ENCODE data around the gene CMC1.

Gene CMC1

DNA sequence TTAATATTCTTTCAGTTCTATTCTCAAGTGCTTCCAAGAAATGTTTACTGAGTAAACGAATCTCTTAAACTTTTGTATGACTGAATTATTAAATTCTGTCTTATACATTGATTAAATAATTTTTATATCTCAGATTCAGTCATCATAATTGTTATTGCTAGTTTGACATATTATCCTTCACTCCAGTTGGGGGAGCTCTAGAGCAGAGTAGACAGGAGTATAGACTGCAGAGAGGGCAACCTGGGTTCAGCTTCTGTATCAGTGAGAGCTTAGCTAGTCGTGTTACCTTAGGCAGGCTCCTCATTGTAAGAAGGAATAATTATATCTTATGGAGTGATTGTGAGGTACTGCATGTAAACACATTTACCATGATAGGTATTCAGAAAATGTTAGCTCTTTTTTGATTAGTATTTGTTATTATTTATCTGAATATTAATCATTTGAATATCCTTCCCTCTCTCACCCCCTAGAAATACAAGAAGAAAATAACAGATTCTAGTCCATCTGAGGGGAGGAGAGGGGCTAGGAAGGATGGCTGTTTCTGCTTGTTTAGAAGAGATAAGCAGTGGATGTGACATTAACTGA is 76.1 kb downstream of the CMC1 start:
- H4K20me1 ChIP-seq (ENCODE audit: insufficient read depth, low read length, poor library complexity, severe bottlenecking), result no peaks in the 10 kb centered on the region
- H3K9ac ChIP-seq (ENCODE audit: low read depth, low read length, poor library complexity, severe bottlenecking), result no peak overlapping the region
- no peaks in the 10 kb centered on the region for H3K79me2 ChIP-seq (ENCODE audit: insufficient read depth, low read length)
- no peak overlapping the region for H2AFZ ChIP-seq (ENCODE audit: low read length)
- H3K9me2 ChIP-seq (replicated peaks; ENCODE audit: low read depth, low read length), result no peaks in the 10 kb centered on the region
- peaks cover 13% of the 10 kb centered on the region for H3K4me1 ChIP-seq (ENCODE audit: insufficient read depth, low read length, poor library complexity, severe bottlenecking)
- no peaks in the 10 kb centered on the region for H3K9me3 ChIP-seq (ENCODE audit: insufficient read depth, low read depth, low read length)
- no peak overlapping the region for H3K4me2 ChIP-seq (ENCODE audit: low read depth, low read length, poor library complexity, severe bottlenecking)
- no peak overlapping the region for H3K4me3 ChIP-seq (ENCODE audit: low read length, poor library complexity, severe bottlenecking)
- H3K36me3 ChIP-seq (ENCODE audit: insufficient read depth, low read length), result 0 out of 2 replicates have a peak, but pooled peaks cover 5% of the 10 kb centered on the region
- no peak for TF ChIP-seq EZH2phosphoT487 (IDR thresholded peaks at IDR 0.05; ENCODE audit: borderline replicate concordance)
- TF ChIP-seq, protein P1, sequence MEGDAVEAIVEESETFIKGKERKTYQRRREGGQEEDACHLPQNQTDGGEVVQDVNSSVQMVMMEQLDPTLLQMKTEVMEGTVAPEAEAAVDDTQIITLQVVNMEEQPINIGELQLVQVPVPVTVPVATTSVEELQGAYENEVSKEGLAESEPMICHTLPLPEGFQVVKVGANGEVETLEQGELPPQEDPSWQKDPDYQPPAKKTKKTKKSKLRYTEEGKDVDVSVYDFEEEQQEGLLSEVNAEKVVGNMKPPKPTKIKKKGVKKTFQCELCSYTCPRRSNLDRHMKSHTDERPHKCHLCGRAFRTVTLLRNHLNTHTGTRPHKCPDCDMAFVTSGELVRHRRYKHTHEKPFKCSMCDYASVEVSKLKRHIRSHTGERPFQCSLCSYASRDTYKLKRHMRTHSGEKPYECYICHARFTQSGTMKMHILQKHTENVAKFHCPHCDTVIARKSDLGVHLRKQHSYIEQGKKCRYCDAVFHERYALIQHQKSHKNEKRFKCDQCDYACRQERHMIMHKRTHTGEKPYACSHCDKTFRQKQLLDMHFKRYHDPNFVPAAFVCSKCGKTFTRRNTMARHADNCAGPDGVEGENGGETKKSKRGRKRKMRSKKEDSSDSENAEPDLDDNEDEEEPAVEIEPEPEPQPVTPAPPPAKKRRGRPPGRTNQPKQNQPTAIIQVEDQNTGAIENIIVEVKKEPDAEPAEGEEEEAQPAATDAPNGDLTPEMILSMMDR (conservative IDR thresholded peaks at IDR 0.05; ENCODE audit: low read length), result peak; percentile 80
- no peaks in the 10 kb centered on the region for H3K27me3 ChIP-seq (ENCODE audit: insufficient read depth, low read length, poor library complexity, severe bottlenecking)
- no peaks in the 10 kb centered on the region for H3F3A ChIP-seq (ENCODE audit: low read depth)

DNA sequence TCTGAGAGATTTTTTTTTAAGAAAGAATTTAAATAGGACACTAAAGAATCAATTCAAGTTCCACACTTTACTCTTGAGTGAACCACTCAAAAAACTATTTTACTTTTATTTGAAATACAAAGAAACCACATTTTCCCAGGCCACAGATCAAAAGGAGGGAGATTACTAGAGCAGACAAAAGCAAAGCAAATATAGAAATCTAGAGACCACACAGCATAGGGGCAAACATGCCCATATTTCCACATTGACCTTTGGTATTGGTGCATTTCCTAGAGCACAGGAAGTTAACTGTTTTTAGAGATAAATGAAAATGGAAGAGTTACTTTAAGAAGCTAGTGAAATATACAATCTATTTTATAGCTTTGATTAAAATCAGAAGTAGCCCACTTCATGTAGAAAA is 79.6 kb downstream of the CMC1 start:
- H3K79me2 ChIP-seq (ENCODE audit: insufficient read depth, low read length), result no peaks in the 10 kb centered on the region
- no peaks in the 10 kb centered on the region for H3K9me3 ChIP-seq (ENCODE audit: insufficient read depth, low read depth, low read length)
- TF ChIP-seq EZH2phosphoT487 (IDR thresholded peaks at IDR 0.05; ENCODE audit: borderline replicate concordance), result no peak
- TF ChIP-seq, protein P1 (conservative IDR thresholded peaks at IDR 0.05; ENCODE audit: low read length), result no peak
- H3K4me2 ChIP-seq (ENCODE audit: low read depth, low read length, poor library complexity, severe bottlenecking), result no peak overlapping the region
- no peak overlapping the region for H3K9ac ChIP-seq (ENCODE audit: low read depth, low read length, poor library complexity, severe bottlenecking)
- H2AFZ ChIP-seq (ENCODE audit: low read length), result no peak overlapping the region
- no peaks in the 10 kb centered on the region for H3K27me3 ChIP-seq (ENCODE audit: insufficient read depth, low read length, poor library complexity, severe bottlenecking)
- no peak overlapping the region for H3K4me3 ChIP-seq (ENCODE audit: low read length, poor library complexity, severe bottlenecking)
- H3K36me3 ChIP-seq (ENCODE audit: insufficient read depth, low read length), result peaks cover 20% of the 10 kb centered on the region; the same call in 1 of the 2 replicates
- peaks cover 3% of the 10 kb centered on the region for H4K20me1 ChIP-seq (ENCODE audit: insufficient read depth, low read length, poor library complexity, severe bottlenecking)
- H3F3A ChIP-seq (ENCODE audit: low read depth), result no peaks in the 10 kb centered on the region; the same call in 1 of the 2 replicates
- H3K4me1 ChIP-seq (ENCODE audit: insufficient read depth, low read length, poor library complexity, severe bottlenecking), result peaks cover 22% of the 10 kb centered on the region
- H3K9me2 ChIP-seq (replicated peaks; ENCODE audit: low read depth, low read length), result no peaks in the 10 kb centered on the region

DNA sequence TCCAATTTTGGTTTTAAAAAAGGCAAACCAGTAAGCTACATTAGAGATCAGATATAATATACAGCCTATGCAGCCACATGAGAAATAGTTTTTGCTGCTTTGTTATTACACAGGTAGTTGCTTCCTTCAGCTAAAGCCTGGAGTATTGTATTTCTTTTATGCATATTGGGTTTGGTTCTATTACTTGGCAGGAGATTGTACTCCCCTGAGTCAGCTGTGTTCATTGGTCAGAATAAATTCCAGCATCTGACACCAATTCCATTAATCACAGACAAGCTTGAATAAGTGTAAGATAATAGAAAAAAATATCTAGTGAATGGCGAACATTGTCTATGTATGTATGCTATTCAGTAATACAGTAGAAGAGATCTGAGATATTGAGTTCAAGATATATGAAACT is 81.0 kb downstream of the CMC1 start:
- Histone ChIP-seq H3K79me2 (ENCODE audit: insufficient read depth, low read length) (no peaks in the 10 kb centered on the region), H3K9me2 (replicated peaks; ENCODE audit: low read depth, low read length) (no peaks in the 10 kb centered on the region), H3K4me2 (ENCODE audit: low read depth, low read length, poor library complexity, severe bottlenecking) (no peak overlapping the region), H3K36me3 (ENCODE audit: insufficient read depth, low read length) (peaks cover 20% of the 10 kb centered on the region; the same call in 1 of the 2 replicates), H3K9me3 (ENCODE audit: insufficient read depth, low read depth, low read length) (no peaks in the 10 kb centered on the region), H3K4me3 (ENCODE audit: low read length, poor library complexity, severe bottlenecking) (no peak overlapping the region), H3K9ac (ENCODE audit: low read depth, low read length, poor library complexity, severe bottlenecking) (no peak overlapping the region), H2AFZ (ENCODE audit: low read length) (no peak overlapping the region), H4K20me1 (ENCODE audit: insufficient read depth, low read length, poor library complexity, severe bottlenecking) (peaks cover 3% of the 10 kb centered on the region), H3F3A (ENCODE audit: low read depth) (no peaks in the 10 kb centered on the region; the same call in 1 of the 2 replicates), H3K27me3 (ENCODE audit: insufficient read depth, low read length, poor library complexity, severe bottlenecking) (no peaks in the 10 kb centered on the region), H3K4me1 (ENCODE audit: insufficient read depth, low read length, poor library complexity, severe bottlenecking) (peaks cover 35% of the 10 kb centered on the region)
- no peak for TF ChIP-seq EZH2phosphoT487 (IDR thresholded peaks at IDR 0.05; ENCODE audit: borderline replicate concordance)
- TF ChIP-seq, protein P1 (conservative IDR thresholded peaks at IDR 0.05; ENCODE audit: low read length), result no peak

Data from Loucy (cell line).